Neural progenitor cell (in vitro differentiated cells): ENCODE data around the gene EIPR1.

Experiments used
- CTCF ChIP-seq: fragments of 200-600 bp; sonication (generic); IDR thresholded peaks from 2 replicates; pipeline ENCODE4 v1.5.1; 2017; ENCODE audit warnings: antibody characterized with exemption, mild to moderate bottlenecking
- EZH2phosphoT487 ChIP-seq: fragments of 200-600 bp; sonication (generic); IDR thresholded peaks from 2 replicates; pipeline ENCODE4 v1.6.1; 2017; ENCODE audit warnings: antibody characterized with exemption

GRCh38 chr2:3201281-3201680 is 176.3 kb downstream of the EIPR1 start:
- TF ChIP-seq EZH2phosphoT487 = no peak
- TF ChIP-seq CTCF = no peak
